Melanocyte of skin (primary cell): Measurements from ENCODE around the gene LAPTM4A. TPM values are rescaled to one million over a fixed set of nuclear protein-coding genes. Genes with fewer than 3 reads are reported as not detected.

Experiments
- total RNA-seq, 2 donors: library from RNA; depleted of rRNA; stranded (reverse); fragments of >200 nt; gene quantifications; 2 replicates each; pipeline ENCODE4 v1.2.3, GENCODE V29; 2012

LAPTM4A gene
- 100 to 1,000 TPM; 106 to 125 TPM for total RNA-seq

DNA sequence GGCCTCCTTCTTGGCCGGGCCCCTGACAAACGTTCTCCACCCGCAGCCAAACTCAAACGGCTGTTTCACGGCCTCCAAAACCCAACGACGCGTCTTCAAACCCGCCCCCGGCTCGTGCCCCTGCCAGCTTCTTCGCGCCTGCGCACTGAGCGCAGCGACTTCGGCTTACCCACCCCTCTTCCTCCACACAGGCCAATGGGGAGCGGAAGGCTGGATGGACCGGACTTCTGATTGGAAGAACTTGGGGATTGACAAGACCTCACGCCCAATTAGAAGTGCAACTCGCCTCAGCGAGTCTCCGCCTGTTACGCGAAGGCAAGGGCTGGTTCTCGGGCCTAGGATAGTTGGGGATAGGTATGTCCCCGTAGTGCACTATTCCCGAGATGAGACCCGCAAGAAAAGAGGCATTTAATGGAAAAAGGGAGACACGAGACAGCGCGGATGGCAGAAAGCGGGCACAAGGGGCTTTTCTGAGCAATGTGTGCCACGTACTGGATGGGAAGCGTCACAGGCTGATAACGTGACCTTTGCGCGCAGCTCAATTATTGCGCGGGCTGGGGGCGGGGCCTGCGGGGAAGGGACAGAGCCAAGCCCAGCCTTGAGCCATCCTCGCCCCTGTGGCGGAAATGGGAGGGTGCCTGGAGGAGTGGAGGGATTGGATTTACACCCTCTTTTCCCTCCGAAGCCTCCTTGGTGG lies at the start of gene LAPTM4A:
Gene LAPTM4A, minus strand, starts transcription at position 97 of the 697 bp plus-strand sequence. CDS start 108 bp downstream, outside the sequence.

GRCh38 chr2:20012282-20013125 lies 38.9 kb downstream of the LAPTM4A start, which contains the start of gene MATN3:
Gene MATN3 (minus strand): TSS chr2:20012668. CDS start chr2:20012631, 37 bp downstream.

GRCh38 chr2:19989667-19990415 lies 61.6 kb downstream of the LAPTM4A start, which contains the start of gene WDR35:
Gene WDR35 (minus strand): TSS chr2:19990105. CDS start chr2:19990015, 90 bp downstream.

Other genes starting within 250 kb of the LAPTM4A start
- gene TTC32, start 149.6 kb downstream of the LAPTM4A start, total RNA-seq = 1 to 10 TPM; 7.7 to 9.6 TPM
- gene WDR35, start 61.5 kb downstream of the LAPTM4A start, total RNA-seq = 10 to 100 TPM; 16.9 to 24.0 TPM
- gene MATN3, start 39.0 kb downstream of the LAPTM4A start, total RNA-seq = 1 to 10 TPM; 1.0 to 1.3 TPM
- 10 to 100 TPM in 1 of 2 donors, 1 to 10 TPM in 1; 6.5 to 11.7 TPM for gene SDC1, start 173.5 kb upstream of the LAPTM4A start, total RNA-seq